CD4-positive, alpha-beta T cell treated with Interleukin-15 for 4 hours (primary cell): ENCODE data around the gene SELENON.

Experiments used
- DNase-seq: peaks from one replicate; pipeline ENCODE4 v3.0.0-alpha.2; 2020; ENCODE audit warnings: low spot score

SELENON gene

DNA sequence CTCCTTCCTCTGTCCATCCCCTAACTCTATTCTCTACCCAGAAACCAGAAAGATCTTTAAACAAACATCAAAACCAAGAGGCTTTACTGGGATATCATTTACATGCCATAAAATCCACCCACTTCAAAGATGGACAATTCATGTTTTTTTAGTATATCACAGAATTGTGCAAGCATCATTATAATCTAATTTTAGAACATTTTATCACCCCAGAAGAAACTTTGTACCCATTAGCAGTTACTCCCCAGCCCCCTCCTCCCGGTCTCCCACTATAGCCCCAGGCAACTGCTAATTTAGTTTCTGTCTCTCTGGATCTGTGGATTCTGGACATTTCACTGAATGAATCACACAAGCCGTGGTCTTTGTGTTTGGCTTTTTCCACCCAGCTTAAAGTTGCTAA lies 4.8 kb upstream of the SELENON start:
- DNase-seq: no peak

DNA sequence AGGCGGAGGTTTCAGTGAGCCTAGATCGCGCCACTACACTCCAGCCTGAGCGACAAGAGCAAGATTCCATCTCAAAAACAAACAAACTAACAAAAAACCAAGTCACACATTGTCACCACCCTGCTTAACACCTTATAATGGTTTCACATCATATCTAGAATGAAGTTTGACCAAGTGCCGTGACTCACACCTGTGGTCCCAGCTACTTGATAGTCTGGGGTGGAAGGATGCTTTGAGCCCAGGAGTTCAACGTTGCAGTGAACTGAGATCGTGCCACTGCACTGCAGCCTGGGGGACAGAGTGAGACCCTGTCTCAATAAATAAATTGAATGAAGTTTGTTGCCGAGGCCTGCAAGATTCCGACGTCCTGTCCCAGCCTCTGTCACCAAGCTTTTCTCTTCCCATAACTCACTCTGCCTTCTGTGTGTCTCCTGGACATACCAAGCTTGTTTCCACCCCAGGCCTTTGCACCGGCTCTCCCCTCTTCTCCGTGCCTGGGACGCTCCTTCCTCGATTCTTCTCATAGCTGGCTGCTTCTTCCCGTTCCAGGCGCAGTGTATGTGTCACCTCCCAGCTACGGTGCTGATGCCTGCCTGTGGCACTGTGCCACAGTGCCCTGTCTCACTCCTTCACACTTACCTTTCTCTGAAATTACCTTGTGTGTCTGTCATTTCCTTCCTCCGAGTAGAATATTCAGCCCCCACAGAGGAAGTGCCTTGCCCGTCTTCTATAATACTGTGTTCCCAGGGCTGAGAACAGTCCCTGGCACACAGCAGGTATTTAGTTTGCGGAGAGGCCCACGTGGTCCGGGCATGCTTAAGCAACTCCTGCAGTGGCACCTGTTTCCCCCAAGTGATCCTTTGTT lies 3.8 kb upstream of the SELENON start:
- DNase-seq: peak; percentile 65

DNA sequence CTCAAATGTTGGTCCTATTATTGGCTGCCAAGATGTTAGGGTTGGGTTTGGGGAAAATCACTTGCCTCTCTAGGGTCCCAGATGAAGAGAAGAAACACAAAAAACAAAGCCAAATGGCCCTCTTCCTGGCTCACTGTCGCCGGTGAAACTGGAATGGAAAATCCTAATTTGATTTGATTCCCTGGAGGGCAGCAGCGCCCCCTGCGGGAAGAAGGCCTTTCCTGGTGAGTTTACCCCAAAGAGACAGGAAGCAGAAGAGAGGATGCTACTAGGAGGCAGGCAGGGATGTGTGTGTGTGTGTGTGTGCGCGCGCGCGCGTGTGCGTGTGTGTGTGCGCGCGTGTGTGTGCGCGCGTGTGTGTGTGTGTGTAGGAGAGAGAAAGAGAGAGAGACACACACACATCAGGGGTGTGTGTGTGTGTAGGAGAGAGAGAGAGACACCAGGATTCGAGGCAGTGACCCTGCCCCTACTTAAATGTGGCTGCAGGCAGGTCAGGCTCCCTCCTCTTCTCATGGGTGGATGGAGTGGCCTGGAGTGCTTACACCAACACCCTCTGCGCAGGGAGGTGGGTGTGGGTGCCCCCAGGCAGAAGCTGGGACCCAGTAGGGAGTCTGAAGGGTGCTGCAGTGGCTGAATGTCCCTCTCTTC lies 3.1 kb upstream of the SELENON start:
- peak; percentile 79 for DNase-seq

DNA sequence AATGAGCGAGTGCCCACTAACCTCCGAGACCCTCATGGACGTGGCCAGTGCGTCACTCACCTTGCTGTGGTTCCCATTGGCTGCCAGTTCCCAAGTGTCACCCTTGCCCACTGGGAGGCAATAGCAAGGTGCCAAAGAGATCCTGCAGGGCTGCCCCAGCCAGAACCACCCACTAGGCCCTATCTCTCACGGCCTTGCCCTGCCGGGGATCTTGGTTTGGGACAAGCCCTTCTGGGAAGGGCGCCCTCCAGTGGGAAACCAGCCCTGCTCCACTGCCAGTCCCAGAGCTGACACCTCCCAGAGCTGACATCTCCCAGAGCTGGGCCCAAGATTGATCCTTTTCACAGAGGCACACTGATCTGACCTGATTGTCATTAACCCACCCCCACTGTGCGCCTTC lies 2.1 kb upstream of the SELENON start:
- DNase-seq: peak; percentile 28

DNA sequence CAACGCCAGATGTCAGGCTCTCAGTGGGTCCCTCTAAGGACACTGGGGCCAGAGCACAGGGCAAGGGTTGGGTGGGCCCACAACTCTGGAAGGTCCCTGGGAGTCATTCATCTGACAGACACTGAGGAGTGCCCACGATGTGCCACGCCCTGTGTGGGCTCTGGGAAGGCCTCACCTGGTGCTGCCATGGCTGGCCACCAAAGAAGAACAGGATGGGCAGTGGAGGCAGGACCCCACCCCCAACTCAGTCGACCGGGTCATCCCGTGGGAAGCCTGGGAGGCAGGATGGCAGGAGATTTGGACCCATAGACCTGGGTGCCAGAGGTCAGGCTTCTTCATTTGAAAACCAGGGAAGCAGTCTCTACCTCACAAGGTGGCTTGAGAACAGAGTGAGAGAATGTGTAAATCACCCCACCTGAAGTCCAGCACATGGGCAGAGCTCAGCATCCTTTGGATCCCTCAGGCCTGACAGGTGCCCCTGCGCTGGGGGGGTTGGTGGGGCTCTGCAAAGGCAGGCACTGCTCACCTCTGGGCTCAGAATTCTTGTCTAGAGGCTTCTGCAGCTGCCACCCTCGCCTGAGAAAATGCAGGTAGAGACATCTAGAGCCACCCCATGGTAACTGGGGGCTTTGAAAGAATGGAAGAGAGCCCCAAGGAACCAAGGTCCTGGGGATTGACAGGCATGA lies 1.2 kb upstream of the SELENON start:
- DNase-seq: no peak

DNA sequence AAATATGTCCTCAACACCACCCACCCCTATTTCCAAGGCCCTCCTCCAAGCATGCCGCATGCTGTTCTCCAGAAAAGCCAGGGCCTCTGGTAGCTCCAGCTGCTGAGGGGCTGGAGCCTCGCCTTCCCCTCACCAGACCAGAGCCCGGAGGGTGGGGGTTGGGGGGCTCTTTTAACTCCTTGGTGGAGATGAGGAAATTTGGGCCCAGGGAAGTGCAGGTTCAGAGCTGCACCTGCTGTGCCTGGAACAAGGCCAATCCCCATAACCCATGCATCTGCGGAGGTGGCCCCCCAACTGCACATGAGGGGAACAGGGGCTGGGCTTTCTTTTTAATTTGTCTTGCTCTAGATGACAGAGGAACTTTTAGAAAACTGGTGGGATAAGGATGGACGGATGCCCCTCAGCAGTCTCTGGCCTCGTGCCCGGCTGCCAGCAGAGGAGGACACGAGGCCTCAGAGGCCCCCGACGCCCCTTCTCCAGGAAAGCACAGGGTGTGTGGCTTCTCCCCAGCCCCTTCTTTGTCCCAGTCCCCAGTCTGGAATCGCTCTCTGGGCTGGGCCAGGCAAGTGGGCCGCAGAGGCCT lies 550 bp upstream of the SELENON start:
- no peak for DNase-seq

DNA sequence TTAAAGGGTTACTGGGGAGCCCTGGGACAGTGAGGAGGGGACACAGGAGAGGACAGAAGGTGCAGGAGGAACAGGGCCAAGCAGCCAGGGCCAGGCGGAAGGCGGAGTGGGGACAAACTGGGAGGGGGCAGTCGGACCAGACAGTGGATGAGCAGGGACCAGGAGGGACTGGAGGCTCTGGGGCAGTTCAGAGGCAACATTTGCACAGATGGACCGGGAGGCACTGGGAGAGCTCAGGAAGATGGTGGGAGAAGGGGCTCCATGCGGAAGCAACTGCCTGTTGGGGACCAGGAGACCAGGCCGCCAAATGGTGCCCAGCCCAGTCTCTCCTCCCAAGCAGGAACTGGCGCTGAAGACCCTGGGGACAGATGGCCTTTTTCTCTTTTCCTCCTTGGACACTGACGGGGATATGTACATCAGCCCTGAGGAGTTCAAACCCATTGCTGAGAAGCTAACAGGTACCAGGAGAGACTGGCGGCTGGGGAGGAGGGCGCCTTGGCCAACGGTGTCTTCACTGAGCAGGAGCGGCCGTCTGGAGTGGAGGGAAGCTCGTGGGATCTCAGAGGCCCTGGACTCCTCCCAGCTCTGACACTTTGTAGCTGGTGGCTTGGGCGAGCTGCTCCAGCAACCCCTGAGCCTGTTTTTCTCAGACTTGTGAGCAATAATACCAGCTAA lies 847 bp downstream of the SELENON start:
- no peak for DNase-seq

DNA sequence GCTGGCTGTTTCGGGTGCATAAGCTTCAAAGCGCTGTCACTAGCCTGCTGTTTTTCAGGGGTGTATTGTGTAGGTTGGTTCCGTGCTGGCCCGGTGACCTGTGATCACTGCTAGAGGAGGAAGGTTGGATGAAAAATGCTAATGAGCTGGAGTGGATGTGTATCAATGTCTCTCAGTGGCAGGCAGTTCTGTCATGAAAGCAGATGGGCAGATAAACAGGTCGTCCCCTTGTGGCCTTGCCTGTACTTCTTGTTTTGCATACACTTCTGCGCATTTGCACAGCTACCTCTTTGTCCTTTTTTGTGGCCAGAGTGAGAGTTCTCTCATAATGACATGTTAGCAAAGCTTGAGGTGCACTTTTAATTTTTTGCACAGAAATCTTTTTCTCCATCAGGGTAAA lies 2.9 kb downstream of the SELENON start:
- DNase-seq: no peak

DNA sequence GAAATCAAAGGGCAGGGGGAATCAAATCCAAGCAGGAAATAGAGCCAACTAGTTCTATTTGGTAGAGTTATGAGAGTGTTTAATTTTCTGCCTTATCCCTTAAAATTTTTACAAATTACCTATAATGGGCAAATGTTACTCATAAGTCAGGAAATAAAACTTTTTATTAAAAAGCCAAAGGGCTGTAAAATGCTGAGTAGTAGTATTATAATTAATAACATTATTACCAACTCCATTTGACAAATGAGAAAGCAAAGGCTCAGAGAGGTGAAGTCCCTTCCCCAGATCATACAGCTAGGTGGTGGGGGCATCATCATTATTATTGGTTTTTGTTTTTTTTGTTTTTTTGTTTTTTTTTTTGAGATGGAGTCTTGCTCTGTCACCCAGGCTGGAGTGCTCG lies 3.4 kb downstream of the SELENON start:
- DNase-seq: no peak

DNA sequence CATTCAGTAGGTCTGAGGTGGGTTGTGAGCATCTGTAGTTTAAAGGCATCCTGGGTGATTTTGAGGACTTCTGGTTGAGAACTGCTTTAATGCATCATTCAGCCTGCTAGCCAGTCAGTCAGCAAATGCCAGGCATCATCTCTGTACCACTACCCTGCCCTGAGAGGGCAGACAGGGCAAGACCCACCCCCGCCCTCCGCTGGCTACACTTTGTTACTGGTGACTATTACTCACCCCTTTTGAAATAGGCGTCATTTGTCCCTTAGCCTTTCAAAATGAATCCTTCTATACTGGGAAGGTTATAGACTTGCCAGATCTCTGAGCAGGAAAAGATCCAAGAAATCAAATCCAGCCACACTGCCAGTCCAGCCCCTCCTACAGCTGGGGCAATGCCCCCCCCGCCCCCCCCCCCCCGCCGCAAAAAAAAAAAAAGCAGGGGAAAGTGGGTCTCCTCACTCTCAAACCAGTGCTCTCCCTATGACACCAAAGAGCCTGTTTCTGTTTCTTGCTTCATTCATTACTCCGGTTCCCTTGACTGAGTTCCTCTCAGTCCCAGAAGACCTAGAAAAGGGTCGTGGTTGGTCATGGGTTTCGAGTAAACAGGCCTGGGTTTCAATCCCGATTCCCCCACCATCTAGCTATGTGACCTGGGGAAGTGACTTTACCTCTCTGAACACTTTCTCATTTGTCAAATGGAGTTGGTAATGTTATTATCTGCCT lies 4.4 kb downstream of the SELENON start:
- no peak for DNase-seq

DNA sequence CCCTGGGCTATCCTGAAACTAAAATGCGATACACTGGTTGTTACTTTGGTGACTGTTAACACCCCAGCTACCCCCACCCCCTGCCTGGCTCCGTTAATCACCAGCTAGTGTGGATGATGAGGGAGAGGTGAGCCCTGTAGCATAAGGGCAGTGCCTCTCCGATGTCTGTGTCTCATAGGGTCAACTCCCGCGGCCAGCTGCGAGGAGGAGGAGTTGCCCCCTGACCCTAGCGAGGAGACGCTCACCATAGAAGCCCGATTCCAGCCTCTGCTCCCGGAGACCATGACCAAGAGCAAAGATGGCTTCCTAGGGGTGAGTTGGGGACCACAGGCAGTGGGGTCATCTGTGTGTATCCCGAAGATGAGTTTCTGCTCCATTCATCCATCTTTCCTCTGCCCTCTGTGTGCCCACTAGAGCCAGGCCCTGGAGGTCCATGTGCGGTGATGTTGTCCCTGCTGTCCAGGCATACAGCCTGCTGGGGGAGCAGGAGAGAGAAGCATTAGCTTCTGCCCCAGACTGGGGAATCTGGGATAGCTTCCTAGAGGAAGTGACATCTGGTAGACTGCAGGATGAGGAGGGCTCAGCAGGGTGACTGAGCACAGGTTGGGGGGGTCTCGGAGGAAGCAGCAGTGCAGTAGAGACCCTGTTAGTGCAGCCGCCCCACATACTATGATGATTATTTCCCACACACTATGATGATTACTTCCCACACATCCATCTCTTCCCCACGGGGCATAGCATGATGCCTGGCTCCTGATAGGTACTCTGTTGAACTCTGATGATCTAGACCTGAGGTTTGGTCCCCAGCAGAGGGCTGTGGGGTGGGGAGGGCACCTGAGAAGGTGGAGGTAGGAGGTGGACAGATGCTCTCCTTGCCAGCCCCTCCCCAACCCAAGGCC lies 5.2 kb downstream of the SELENON start:
- no peak for DNase-seq

DNA sequence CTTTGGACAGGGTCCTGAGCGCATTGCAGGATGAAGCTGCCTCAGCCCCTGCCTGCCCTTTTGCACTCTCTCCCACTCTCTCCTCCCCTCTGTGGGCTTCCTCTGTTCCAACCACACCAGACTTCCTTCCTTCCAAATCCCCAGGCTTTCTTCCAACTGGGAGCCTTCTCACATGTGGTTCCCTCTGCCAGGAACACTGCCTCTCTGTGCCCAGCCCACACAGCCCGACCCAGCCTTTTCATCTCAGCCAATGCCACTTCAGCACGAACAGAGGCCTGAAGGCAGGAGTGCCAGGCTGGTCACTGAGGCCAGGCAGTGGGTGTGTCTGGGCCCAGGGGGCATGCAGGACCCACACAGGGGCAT lies 5.9 kb downstream of the SELENON start:
- DNase-seq: no peak

DNA sequence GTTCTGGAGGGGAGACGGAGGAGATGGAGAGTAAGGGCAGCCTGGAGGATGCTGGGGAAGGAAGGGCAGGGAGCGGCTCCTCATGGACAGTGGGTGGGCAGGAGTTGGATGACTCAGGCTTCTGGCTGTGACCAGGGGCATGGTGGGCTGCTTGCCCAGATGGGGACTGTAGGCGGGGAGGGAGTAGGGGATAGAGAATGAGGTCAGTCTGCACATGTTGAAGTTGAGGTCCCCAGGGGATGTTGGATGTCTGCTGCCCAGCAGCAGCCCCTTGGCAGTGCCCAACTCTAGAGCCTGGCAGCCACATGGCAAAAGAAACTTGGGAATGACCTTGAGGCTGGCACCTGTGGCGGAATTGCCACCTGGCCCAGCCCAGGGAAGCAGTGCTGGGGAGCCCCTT lies 6.4 kb downstream of the SELENON start:
- no peak for DNase-seq

DNA sequence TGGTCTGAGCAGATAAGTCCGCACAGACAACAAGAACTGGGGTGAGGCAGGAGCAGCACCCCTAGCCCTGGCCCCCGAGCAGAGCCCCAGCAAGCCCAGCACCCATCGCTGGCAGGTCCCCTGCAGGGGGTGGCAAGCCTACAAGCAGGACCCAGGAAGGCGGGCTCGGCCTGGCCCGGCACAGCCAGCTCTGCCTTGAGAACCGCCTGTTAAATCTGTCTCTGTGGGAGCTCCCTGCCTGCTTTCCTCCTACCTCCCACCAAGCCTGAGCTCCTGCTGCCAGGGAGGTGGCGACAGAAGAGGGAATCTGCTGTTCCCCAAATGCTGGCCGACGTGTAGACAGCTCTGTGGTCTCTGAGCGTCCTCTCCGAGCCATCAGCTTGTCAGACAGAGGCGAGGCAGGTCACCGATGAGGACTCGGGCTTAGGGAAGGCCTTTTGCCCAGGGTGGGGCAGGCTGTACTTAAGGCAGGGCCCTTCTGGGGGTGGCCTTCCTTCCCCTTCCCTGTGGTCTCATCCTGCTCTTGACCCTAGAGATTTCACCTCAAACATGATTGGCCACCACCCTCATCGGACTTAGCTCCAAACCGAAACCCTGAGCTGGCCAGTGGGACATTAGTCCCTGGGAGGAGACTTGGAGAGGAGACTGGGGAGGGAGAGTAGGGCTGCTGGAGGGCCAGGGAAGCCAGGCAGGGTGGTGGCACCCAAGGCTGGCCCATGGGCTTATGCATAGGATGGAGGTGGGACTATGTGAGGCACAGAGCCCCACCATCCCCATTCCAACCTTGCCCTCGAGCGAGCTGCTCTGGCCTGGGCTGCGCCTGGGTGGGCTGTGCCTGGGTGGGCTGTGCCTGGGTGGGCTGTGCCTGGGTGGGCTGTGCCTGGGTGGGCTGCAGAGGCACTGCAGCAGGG lies 7.7 kb downstream of the SELENON start:
- no peak for DNase-seq

DNA sequence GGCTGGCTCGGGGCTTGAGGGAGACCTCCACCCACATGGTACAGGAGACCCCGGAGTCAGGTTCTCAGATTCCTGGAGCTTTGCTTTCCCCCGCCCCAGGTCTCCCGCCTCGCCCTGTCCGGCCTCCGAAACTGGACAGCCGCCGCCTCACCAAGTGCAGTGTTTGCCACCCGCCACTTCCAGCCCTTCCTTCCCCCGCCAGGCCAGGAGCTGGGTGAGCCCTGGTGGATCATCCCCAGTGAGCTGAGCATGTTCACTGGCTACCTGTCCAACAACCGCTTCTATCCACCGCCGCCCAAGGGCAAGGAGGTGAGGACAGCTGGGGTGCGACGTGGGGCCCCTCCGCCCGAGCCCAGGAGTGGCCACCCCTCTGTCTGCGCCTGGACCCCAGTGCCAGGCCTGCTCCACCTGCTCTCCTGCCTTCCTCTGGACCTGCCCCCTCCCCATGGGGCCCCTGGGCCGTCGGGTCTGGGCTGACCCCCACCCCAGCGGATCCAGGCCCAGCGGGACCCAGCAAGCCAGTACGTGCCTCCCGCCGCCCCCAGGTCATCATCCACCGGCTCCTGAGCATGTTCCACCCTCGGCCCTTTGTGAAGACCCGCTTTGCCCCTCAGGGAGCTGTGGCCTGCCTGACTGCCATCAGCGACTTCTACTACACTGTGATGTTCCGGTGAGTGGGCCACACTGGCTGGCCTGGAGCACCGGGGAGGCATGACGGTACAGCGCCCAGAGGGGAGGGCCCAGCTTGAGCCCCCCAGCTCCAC lies 8.7 kb downstream of the SELENON start:
- no peak for DNase-seq

DNA sequence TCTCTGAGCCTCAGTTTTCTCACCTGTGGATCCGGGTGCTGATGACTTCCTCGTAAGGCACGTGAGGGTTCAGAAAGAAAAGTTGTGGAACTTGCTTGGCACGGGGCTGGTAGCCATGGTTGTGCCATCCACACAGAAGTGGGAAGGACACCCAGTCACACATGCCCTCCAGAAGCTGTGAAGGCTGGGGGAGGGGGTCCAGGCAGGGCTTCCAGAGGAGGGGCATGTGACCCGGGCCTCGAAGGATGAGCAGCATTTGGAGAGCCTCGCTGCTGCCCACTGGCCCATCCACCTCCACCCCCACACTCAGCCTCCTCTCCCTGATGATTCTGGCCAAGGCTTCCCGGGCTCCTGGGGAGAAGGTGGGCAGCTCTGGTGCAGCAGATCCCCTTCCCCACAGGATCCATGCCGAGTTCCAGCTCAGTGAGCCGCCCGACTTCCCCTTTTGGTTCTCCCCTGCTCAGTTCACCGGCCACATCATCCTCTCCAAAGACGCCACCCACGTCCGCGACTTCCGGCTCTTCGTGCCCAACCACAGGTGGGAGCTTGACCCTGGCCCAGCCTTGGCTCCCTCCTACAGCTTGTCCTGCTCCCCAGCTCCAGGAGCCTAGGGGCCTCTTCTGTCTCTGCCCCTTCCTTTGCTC lies 9.4 kb downstream of the SELENON start:
- no peak for DNase-seq

DNA sequence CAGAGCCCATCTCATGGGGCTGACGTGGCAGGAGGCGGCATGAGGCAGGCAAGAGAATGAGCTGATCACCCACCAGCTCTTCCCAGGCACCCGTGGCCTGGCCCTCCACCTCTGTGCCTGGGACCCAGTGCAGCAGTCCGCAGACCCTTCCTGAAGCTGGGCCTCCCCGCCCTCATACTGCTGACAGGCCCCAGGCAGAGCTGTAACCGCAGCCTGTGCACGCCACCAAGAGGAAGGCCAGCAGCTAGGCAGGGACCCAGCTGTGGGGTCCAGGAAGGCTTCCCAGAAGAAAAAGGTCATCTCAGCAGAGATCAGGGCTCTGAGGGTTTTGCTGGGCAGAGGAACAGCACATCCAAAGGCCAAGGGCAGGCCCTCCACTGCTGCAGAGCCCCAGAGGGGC lies 9.9 kb downstream of the SELENON start:
- no peak for DNase-seq
